Astrocyte of the hippocampus (primary cell): ENCODE results near the gene DDX1.
A peak's percentile ranks its signal among the peaks of the same experiment; 100 is the strongest.

ENCODE experiments used
- DNase-seq: peaks from one replicate; pipeline ENCODE4 v3.0.0; 2011; ENCODE audit warnings: low read depth, low spot score

DDX1 gene

DNA sequence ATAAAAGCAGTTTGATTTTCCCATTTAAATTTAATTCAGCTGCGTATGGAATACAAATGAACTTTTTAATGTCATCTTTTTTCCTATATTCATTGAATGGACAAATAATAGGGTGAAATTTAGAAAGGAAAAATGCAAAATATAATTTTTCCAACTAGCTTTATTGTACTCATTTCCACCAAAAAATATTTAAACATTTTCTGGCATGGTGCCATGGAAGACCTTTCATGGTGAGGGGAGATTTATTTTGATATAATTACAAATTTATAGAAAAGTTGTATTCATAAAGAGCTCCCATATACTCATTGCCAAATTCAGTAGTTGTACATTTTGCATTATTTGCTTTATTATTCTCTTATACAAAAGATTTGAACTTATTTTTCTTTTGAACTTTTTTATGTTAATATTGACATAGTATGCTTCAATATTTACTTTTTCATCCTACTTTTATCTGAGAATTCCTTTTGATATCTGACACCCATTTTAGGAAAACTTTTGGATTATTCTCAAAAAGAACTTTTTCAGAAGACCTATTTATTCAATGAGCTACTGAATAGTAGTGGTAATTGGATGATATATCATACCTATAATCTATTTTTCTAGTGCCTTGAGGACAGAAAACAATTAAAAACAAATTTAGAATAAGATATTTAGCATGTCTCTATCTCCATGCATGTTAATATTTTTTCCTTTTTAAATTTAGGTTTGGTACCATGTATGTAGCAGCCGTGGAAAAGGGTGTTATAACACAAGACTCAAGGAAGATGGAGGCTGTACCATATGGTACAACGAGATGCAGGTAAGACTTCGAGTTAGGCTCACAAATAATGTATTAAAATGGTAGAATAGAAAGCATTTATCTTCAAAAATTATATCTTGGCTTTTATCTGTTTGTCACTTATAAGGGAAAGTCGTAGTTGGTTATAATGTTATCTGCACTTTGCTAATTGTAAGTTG, 37.5 kb downstream of the DDX1 start:
- DNase-seq: no peak

DNA sequence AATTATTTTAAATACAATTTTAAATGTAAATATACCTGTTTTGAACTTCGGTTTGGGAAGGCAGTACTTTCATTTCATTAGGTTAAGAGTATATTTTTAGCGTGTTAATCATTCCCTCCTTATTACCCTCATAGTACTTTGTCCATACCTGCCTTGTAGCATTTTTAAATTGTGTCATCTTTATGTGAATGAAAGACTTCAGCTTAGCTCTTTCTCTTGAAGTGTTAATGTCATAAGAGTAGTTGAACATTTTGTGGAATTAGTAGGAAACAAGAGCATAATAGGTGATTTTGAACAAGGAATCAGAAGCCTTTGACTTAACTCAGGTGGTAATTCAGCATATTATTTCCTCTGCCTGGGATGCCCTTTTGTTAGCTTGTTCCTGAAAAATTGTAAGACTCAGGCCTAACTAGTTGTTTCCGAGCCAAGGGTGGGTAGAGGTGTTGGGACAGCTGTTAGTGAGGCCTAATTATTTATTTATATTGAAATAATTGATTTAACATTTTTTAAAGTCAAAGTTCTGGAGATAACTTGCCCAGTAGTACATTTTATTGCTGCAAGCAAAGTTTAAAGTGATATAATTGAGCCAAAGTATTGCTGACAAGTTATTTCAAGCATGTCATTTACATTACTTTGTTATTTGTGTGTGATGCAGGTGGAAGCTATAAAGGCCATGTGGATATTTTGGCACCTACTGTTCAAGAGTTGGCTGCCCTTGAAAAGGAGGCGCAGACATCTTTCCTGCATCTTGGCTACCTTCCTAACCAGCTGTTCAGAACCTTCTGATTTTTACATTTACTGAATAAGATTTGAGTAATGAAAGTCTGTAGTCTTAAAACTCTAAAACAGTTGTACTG, 38.7 kb downstream of the DDX1 start:
- DNase-seq: no peak

GRCh38 chr2:15630978-15631719, 39.5 kb downstream of the DDX1 start:
- DNase-seq: no peak

DNA sequence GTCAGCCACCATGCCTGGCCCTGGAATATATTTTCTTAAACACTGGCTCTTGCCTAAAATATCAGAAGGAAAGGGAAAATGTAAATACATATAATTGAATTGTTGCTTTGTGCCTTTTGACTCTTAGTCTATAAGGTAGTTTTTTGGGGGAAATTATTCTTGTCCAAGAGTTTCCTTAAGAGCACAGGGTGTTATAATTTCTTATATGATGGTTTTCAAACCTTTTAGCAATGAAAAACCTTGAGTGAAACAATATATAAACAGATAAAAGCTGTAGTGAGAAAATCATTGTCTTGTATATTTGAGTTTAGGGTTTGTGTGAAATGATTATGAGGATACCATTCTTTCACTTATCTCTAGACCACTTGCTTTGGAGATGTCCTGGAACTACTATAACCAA, 40.2 kb downstream of the DDX1 start:
- no peak for DNase-seq

GRCh38 chr2:15633043-15633970, 41.6 kb downstream of the DDX1 start:
- DNase-seq: no peak

- DNase-seq: no peak
Observed at GRCh38 chr2:15633971-15634346, 42.3 kb downstream of the DDX1 start.

- DNase-seq: peak; percentile 55
Observed at GRCh38 chr2:15634846-15635490, 43.3 kb downstream of the DDX1 start.

DNA sequence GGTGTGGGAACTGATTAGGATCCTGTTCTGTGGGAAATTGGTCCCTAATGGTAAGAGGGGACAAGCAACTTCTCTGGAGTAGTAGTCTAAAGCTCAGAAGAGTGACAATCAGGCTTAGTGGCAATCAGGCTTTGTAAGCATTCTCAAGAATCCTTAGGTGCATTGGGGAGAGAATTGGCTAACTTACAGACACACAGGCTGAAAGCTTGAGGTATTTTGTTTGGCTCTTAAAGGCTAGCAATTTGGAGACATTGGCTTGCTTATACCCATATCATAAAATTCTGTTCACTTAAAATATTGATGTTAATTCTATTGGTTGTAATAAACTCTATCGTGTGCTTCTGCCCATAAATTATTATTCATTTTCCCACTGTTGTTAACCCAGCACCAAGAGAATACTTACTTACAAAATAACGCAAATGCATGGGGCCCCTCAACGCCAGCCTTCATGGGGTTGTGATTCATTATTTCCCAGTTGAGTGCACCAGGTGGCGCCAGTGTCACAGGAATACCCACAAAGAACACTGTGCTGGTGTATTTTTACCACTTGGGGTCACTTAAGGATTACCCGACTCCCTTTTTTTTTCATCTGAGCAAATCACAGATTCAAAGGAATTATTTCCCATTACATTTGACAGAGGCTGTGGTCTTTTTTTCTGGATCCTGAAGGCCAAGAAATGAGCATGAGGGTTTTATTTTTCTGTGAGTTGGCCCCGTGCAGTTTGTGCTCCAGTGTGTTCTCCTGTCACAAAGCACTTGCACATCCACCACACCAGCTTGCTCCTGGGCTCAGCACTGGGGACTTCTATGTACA, 45.5 kb downstream of the DDX1 start:
- peak; percentile 88 for DNase-seq

DNA sequence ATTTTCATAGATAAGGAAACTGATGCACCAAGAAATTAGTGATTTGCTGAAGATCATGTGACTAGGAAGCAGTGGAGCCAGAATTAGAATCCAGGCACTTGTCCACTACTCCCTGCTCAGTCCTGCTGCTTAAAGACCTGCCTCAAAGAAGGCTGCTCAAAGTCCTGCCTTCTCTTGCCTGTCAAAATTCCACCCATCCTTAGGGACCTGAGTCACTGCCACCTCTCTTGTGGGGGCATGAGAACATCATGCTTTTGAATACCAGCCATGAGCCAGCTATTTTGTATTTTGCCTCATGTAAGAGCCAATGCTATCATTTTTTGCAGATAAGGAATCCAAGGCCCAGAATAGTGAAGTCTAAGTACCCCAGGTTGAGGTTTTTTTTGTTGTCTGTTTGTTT, 47.1 kb downstream of the DDX1 start:
- DNase-seq: peak; percentile 55

DNA sequence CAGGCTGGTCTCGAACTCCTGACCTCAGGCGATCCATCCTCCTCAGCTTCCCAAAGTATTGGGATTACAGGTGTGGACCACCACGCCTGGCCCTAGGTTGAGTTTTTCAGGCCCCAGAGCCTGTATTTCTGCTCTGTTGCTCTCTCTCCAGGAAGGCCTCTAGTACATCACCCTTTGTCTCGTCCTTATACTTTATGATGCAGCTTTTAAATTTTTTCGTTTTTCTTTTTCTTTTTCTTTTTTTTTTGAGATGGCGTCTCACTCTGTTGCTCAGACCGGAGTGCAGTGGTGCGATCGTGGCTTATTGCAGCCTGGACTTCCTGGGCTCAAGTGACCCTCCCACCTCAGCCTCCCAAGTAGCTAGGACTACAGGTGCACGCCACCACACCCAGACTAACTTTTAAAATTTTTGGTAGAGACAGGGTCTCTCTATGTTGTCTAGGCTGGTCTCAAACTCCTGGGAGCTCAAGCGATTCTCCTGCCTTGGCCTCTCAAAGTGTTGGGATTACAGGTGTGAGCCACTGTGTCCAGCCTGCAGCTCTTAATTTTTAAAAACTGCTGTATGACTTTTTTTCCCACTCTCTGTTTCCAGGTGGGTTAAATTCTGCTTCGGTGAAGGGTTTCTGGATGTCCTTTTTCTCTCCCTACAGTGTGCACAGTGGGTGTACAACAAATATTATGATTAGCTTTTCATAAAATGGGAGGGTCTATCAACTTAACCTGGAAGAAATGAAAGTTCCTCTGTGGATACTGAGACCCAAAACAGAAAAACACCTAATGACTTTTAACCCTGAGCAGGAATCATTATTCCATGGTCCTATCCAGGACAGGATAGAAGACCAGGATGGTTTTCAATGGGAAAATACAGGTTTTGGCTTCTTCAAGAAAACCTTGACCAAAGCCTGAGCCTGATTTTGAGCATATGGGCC, 47.9 kb downstream of the DDX1 start:
- no peak for DNase-seq

- peak; percentile 79 for DNase-seq
Observed at GRCh38 chr2:15640261-15640711, 48.6 kb downstream of the DDX1 start.

DNA sequence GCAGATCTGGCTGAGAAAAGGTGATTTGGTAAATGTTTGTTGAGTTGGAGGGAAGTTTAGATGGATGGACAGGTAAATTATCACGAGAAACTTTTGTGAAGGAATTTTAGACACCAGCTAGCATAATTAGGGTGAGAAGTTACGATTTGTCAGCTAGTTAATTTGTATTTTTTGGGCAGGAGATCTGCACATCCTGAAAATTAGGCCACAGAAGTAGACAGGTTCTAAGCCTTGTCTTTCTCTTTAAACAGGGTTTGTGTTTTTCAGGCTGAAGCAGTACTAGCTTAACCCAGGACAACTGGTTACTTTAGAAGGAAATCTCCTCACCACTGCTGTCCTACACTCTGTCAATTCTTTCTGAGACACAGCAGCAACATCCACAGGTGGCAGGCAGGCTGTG, 49.1 kb downstream of the DDX1 start:
- no peak for DNase-seq

- no peak for DNase-seq
Observed at GRCh38 chr2:15641530-15641982, 49.9 kb downstream of the DDX1 start.

DNA sequence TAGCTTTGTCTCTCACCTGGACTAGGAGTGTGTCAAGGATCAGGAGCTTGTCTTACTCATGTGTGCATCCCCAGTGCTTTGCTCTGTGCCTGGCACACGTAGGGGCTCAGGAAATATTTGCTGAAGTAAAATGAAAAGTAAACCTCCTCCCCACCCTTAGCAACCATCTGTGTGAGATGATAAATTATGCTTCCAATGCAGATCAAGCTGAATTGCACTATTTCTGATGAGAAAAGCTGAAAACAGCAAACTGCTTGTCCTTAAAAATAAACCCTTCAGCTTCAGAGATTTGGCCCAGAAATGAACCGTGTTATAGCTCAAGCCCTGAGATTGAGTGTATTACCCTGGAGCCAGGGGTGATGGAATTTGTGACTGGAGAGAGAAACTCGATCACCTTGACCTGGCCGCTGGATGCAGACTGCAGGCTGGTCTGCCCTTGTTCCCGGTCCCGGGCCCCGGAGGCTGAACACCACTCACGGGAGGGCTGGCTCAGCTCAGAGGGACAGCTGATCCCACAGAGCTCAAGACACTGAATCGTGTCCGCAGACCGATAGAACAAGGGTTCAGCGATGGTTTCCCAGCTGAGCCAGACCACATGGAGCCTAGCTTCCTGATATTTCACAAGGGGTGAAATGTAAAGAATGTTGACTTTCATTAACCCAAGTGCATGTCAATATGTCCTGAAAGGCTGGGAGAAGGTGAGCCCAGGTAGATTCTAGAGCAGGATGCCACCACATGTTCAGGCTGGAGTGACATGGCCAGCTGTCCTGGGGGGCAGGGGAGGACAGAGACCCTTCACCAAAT, 50.5 kb downstream of the DDX1 start:
- no peak for DNase-seq

DNA sequence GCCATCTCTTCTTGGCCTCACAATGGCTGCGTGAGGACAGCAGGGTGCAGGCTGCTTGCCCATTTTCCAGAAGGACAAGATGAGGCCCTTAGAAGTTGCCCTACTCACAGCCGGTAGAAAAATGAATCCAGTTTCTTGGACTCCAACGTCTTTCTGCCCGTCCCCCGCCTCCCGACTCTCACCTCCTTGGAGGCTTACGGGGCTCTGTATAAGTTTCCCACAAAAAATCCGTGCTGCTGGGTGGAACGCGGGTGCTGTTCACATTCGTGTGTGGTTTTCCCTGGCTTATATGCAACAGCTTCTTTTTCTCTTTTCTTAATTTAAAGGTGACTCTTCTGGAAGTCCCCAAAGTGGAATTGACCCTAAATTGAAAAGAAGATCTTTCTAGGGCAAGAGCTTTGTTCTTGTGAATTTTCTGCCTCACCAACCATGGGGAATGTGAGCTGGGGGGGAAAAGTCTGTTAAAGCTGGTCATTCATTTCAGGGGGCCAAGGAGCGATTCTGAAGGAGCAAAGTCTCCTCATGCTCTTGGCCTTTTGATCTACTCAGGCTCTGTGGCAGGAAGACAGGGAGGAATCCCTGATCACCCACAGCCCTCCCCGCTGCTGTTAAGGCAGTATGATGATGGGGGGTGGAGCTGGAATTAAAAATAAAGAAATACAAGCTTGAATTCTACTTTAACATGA, 51.3 kb downstream of the DDX1 start:
- peak; percentile 24 for DNase-seq

- no peak for DNase-seq
Observed at GRCh38 chr2:15643791-15644585, 52.3 kb downstream of the DDX1 start.
